ENCODE data around the gene BRAP.

DNA sequence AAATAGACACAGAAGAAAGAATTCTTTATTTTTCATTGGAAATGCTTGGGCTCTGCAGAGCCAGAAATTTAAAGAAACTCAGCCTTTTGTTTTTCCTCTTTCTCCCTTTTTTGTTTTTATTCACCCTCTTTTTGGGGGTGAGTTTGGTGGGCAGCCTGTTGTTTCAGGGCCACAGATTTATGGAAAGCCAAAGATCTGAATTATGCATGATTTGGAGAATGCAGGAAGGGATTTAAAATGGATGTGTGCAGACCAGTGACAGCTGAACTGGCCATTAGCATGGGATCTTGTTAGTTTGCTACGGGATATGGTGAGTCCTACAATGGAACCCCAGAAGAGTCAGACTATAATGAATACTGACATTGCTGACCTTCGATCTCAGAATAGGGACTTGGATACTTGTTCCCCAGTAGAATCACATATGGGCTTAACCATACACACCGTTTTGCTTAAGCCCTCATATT, 79.0 kb downstream of the BRAP start:
- TF ChIP-seq, protein P1, sequence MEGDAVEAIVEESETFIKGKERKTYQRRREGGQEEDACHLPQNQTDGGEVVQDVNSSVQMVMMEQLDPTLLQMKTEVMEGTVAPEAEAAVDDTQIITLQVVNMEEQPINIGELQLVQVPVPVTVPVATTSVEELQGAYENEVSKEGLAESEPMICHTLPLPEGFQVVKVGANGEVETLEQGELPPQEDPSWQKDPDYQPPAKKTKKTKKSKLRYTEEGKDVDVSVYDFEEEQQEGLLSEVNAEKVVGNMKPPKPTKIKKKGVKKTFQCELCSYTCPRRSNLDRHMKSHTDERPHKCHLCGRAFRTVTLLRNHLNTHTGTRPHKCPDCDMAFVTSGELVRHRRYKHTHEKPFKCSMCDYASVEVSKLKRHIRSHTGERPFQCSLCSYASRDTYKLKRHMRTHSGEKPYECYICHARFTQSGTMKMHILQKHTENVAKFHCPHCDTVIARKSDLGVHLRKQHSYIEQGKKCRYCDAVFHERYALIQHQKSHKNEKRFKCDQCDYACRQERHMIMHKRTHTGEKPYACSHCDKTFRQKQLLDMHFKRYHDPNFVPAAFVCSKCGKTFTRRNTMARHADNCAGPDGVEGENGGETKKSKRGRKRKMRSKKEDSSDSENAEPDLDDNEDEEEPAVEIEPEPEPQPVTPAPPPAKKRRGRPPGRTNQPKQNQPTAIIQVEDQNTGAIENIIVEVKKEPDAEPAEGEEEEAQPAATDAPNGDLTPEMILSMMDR (conservative IDR thresholded peaks at IDR 0.05 in 1 of 2, IDR thresholded peaks at IDR 0.05 in 1 of 2; ENCODE audit: low read depth in 1 of 2, low read length in 2 of 2), result no peak
- TF ChIP-seq EZH2 (IDR thresholded peaks at IDR 0.05; ENCODE audit: low read length, missing control alignments), result no peak

All from fibroblast of lung (primary cell).